CD14-positive monocyte (primary cell): ENCODE results near the gene C9orf57. TPM values are rescaled to one million over a fixed set of nuclear protein-coding genes. Genes with fewer than 3 reads are reported as not detected.
A peak's percentile ranks its signal among the peaks of the same experiment; 100 is the strongest.

Experiments
- DNase-seq, 3 donors: peaks; one replicate each; pipeline ENCODE4 v3.0.0-alpha.2; 2011 to 2022
- H2AFZ ChIP-seq: 2 replicates; pipeline ENCODE4 v1.6.0; 2012; ENCODE audit warnings: mild to moderate bottlenecking, low read depth, low read length, inconsistent platforms; ENCODE audit not compliant: insufficient read depth, poor library complexity, severe bottlenecking
- H3K27ac ChIP-seq, 2 donors: 1 replicate in 1 of 2; 2 replicates in 1 of 2; pipeline ENCODE4 v1.5.1; 2012 to 2013; ENCODE audit warnings: low read length in 2 of 2, control low read depth in 1 of 2, inconsistent platforms in 1 of 2, low read depth in 1 of 2, mild to moderate bottlenecking in 1 of 2
- H3K27me3 ChIP-seq, 2 donors: one replicate each; pipeline versions ENCODE4 v1.6.0 to v1.6.1; 2011 to 2013; ENCODE audit warnings: low read length in 2 of 2; ENCODE audit not compliant: control insufficient read depth in 2 of 2, insufficient read depth in 2 of 2
- H3K36me3 ChIP-seq, 2 donors: replicated peaks in 1 of 2; 1 replicate in 1 of 2; 2 replicates in 1 of 2; pipeline versions ENCODE4 v1.5.1 to v1.6.1; 2012 to 2013; ENCODE audit warnings: low read length in 2 of 2, control low read depth in 1 of 2, inconsistent platforms in 1 of 2, mild to moderate bottlenecking in 1 of 2; ENCODE audit not compliant: insufficient read depth in 2 of 2, control insufficient read depth in 1 of 2
- H3K4me1 ChIP-seq, 2 donors: 1 replicate in 1 of 2; 2 replicates in 1 of 2; pipeline versions ENCODE4 v1.5.1 to v1.6.1; 2012 to 2013; ENCODE audit warnings: low read length in 2 of 2, control low read depth in 1 of 2, inconsistent platforms in 1 of 2, mild to moderate bottlenecking in 1 of 2, moderate library complexity in 1 of 2; ENCODE audit not compliant: insufficient read depth in 2 of 2, control insufficient read depth in 1 of 2
- H3K4me2 ChIP-seq: replicated peaks from 2 replicates; pipeline ENCODE3; 2012; ENCODE audit warnings: low read length, moderate library complexity, mild to moderate bottlenecking; ENCODE audit not compliant: poor library complexity, severe bottlenecking; ENCODE audit errors: extremely low read depth
- H3K4me3 ChIP-seq, 3 experiments: fragments of 200-600 bp in 1 of 3; sonication (generic) in 1 of 3; replicated peaks in 1 of 3; 1 replicate in 2 of 3; 2 replicates in 1 of 3; pipeline ENCODE4 v1.5.1; 2011 to 2013; ENCODE audit warnings: low read length in 3 of 3, mild to moderate bottlenecking in 3 of 3, control low read depth in 2 of 3, low read depth in 2 of 3, inconsistent platforms in 1 of 3, moderate library complexity in 1 of 3
- H3K79me2 ChIP-seq: 2 replicates; pipeline ENCODE4 v1.6.0; 2012; ENCODE audit warnings: mild to moderate bottlenecking, control low read depth, inconsistent platforms, low read length, moderate library complexity; ENCODE audit not compliant: insufficient read depth
- H3K9ac ChIP-seq: 2 replicates; pipeline ENCODE4 v1.6.0; 2017; ENCODE audit warnings: low read length, mild to moderate bottlenecking; ENCODE audit not compliant: insufficient read depth, poor library complexity, severe bottlenecking
- H3K9me3 ChIP-seq, 2 donors: replicated peaks in 1 of 2; 1 replicate in 1 of 2; 2 replicates in 1 of 2; pipeline versions ENCODE4 v1.5.1 to v1.6.1; 2012 to 2013; ENCODE audit warnings: low read length in 2 of 2, control low read depth in 1 of 2; ENCODE audit not compliant: control insufficient read depth in 1 of 2, insufficient read depth in 1 of 2
- H4K20me1 ChIP-seq: 2 replicates; pipeline ENCODE4 v1.6.0; 2012; ENCODE audit warnings: mild to moderate bottlenecking, low read length, control low read depth, moderate library complexity; ENCODE audit not compliant: insufficient read depth
- H3K27ac Mint-ChIP-seq, 7 donors: one replicate each; pipeline ENCODE4 v1.8.0; 2020; ENCODE audit warnings: mild to moderate bottlenecking in 7 of 7, mixed read lengths in 7 of 7, moderate library complexity in 6 of 7, inconsistent platforms in 2 of 7
- H3K27me3 Mint-ChIP-seq, 3 donors: one replicate each; pipeline ENCODE4 v1.8.0; 2021 to 2022; ENCODE audit warnings: low read depth in 3 of 3, mild to moderate bottlenecking in 3 of 3, mixed read lengths in 3 of 3, moderate library complexity in 3 of 3, inconsistent platforms in 1 of 3
- H3K36me3 Mint-ChIP-seq, 2 donors: one replicate each; pipeline ENCODE4 v1.8.0; 2020; ENCODE audit warnings: mixed read lengths in 2 of 2, inconsistent platforms in 1 of 2, mild to moderate bottlenecking in 1 of 2
- H3K4me1 Mint-ChIP-seq: one replicate; pipeline ENCODE4 v1.8.0; 2020; ENCODE audit warnings: mild to moderate bottlenecking, mixed read lengths
- H3K4me3 Mint-ChIP-seq, 2 donors: one replicate each; pipeline ENCODE4 v1.8.0; 2020; ENCODE audit warnings: mild to moderate bottlenecking in 2 of 2, mixed read lengths in 2 of 2, moderate library complexity in 1 of 2
- H3K9me3 Mint-ChIP-seq, 7 donors: one replicate each; pipeline ENCODE4 v1.8.0; 2020 to 2022; ENCODE audit warnings: mixed read lengths in 7 of 7, mild to moderate bottlenecking in 6 of 7, moderate library complexity in 6 of 7, inconsistent platforms in 2 of 7
- CTCF ChIP-seq: fragments of 200-600 bp; IDR thresholded peaks from one replicate; pipeline ENCODE4 v1.8.0; 2022; ENCODE audit warnings: antibody characterized with exemption, mild to moderate bottlenecking
- WGBS: methylation state at CpG from one replicate; pipeline ENCODE4 v1.1.5; 2013; ENCODE audit warnings: missing lambda C conversion rate; ENCODE audit not compliant: insufficient coverage; 5-methylcytosine and 5-hydroxymethylcytosine counted together
- intact Hi-C, 2 donors: fragments of 100-400 bp; cut with micrococcal nuclease; formaldehyde crosslinking; loops; one replicate each; pipeline versions ENCODE4 v1.15.0 to v1.15.1; 2023
- polyA plus RNA-seq, 3 donors: library from polyadenylated mRNA; depleted of rRNA in 1 of 3; unstranded in 2 of 3; stranded (reverse) in 1 of 3; fragments of 300-500 nt in 2 of 3; fragments of >200 nt in 1 of 3; fragmentation: Illumina TruSeq in 2 of 3; gene quantifications; 1 replicate in 2 of 3; 2 replicates in 1 of 3; pipeline ENCODE4 v1.2.3, GENCODE V29; 2012 to 2021

The C9orf57 gene
- polyA plus RNA-seq, 3 donors, result not detected

DNA sequence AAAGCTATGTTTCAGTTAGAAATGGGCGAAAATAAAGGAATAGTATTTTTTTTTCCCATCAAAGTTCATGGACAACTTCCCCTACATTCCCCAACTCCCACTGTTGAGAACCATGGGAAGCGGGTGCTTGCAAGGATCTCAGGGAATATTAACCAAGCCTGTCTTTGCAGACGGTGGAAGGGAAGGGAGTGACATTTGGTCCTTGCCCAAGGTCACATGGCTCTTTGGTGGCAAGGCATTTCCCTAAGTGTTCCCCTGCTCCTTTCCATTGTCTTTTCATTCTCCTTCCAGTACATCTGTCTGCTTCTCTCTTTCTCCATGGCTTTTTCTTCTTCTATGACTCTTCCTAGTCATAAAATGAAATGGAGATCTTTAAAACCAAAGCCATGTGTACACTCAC, 19.0 kb downstream of the C9orf57 start:
- H3K27me3 ChIP-seq, result no peaks in the 10 kb centered on the region
- H3K4me3 ChIP-seq, result no peak overlapping the region
- peak in 1 of 3 donors; percentile 13 for DNase-seq
- no peaks in the 10 kb centered on the region for H3K9me3 ChIP-seq
- H3K4me1 ChIP-seq, result peaks cover 14 to 21% of the 10 kb centered on the region in 2 donors
- H3K36me3 Mint-ChIP-seq, result no peaks in the 10 kb centered on the region
- WGBS, result no CpG with 5 or more reads among the region's 3 CpGs
- H3K79me2 ChIP-seq, result no peaks in the 10 kb centered on the region
- H3K4me1 Mint-ChIP-seq, result peaks cover 26% of the 10 kb centered on the region
- H3K27ac Mint-ChIP-seq, result peak overlapping the region; percentile 88 to 98 (median 95)
- H3K4me3 Mint-ChIP-seq, result no peak overlapping the region
- no peaks in the 10 kb centered on the region for H4K20me1 ChIP-seq
- no peak for TF ChIP-seq CTCF
- no peak overlapping the region for H3K4me2 ChIP-seq
- H3K27me3 Mint-ChIP-seq, result peaks cover 0 to 4% (median 3%) of the 10 kb centered on the region in 3 donors
- no peak overlapping the region for H2AFZ ChIP-seq
- no peak overlapping the region for H3K9ac ChIP-seq
- no peaks in the 10 kb centered on the region for H3K9me3 Mint-ChIP-seq
- peak overlapping the region in 1 of 2 donors; percentile 60 for H3K27ac ChIP-seq
- H3K36me3 ChIP-seq, result no peaks in the 10 kb centered on the region
- intact Hi-C loops, result loop anchor here in 1 of 2 donors (10.0 kb wide), 1 partner anchor 1043 kb away; no protein-coding TSS in a partner anchor

- H3K79me2 ChIP-seq, result no peaks in the 10 kb centered on the region
- peaks cover 14 to 21% of the 10 kb centered on the region in 2 donors for H3K4me1 ChIP-seq
- H3K27me3 ChIP-seq, result no peaks in the 10 kb centered on the region
- Mint-ChIP-seq H3K27ac (peak overlapping the region in 2 of 7 donors; percentile 10 to 35), H3K36me3 (no peaks in the 10 kb centered on the region), H3K9me3 (no peaks in the 10 kb centered on the region), H3K4me3 (peak overlapping the region in 1 of 2 donors; percentile 10), H3K4me1 (peaks cover 26% of the 10 kb centered on the region), H3K27me3 (peaks cover 2 to 4% (median 3%) of the 10 kb centered on the region in 3 donors)
- H3K9me3 ChIP-seq, result no peaks in the 10 kb centered on the region
- no peak overlapping the region for H3K27ac ChIP-seq
- intact Hi-C loops, result loop anchor here (2.0 to 10.0 kb wide), 3 partner anchors 231 to 785 kb away; no protein-coding TSS in a partner anchor
- H3K4me3 ChIP-seq, result no peak overlapping the region
- no peak for DNase-seq
- 87% methylated on average over 7 of the region's 8 CpGs for WGBS
- H4K20me1 ChIP-seq, result no peaks in the 10 kb centered on the region
- TF ChIP-seq CTCF, result no peak
- H3K36me3 ChIP-seq, result no peaks in the 10 kb centered on the region
- H3K9ac ChIP-seq, result no peak overlapping the region
- no peak overlapping the region for H3K4me2 ChIP-seq
- no peak overlapping the region for H2AFZ ChIP-seq
These were observed 20.9 kb downstream of the C9orf57 start for GRCh38 chr9:72039532-72039931.
